BE2C (cell line): ENCODE results near the gene FANCG. TPM values are rescaled to one million over a fixed set of nuclear protein-coding genes. Genes with fewer than 3 reads are reported as not detected.

ENCODE experiments used
- DNase-seq: peaks from one replicate; pipeline ENCODE4 v3.0.0-alpha.2; 2020
- H3K27me3 ChIP-seq: fragments of 250-450 bp; sonication (Bioruptor Pico); 2 replicates; pipeline ENCODE4 v1.5.1; 2020; ENCODE audit warnings: mild to moderate bottlenecking
- H3K36me3 ChIP-seq: fragments of 250-450 bp; sonication (Bioruptor Pico); 2 replicates; pipeline ENCODE4 v1.5.1; 2020; ENCODE audit warnings: mild to moderate bottlenecking
- H3K4me1 ChIP-seq: fragments of 250-450 bp; sonication (Bioruptor Pico); 2 replicates; pipeline ENCODE4 v1.5.1; 2020
- H3K4me3 ChIP-seq: 2 replicates; pipeline ENCODE4 v1.5.1; 2011; ENCODE audit warnings: low read depth, low read length
- H3K9me3 ChIP-seq: fragments of 250-450 bp; sonication (Bioruptor Pico); 2 replicates; pipeline ENCODE4 v1.5.1; 2020
- polyA plus RNA-seq: library from polyadenylated mRNA; unstranded; fragments of >200 nt; gene quantifications from one replicate; pipeline ENCODE4 v1.2.1, GENCODE V29; 2012; ENCODE audit warnings: low read depth, missing spikeins; ENCODE audit not compliant: insufficient read length, insufficient read depth
- TF ChIP-seq, protein P1 (sequence below): IDR thresholded peaks from 2 replicates; pipeline ENCODE4 v1.5.1; 2012; ENCODE audit warnings: mild to moderate bottlenecking, low read depth, low read length

Gene FANCG
- polyA plus RNA-seq, result 9.5 TPM

DNA sequence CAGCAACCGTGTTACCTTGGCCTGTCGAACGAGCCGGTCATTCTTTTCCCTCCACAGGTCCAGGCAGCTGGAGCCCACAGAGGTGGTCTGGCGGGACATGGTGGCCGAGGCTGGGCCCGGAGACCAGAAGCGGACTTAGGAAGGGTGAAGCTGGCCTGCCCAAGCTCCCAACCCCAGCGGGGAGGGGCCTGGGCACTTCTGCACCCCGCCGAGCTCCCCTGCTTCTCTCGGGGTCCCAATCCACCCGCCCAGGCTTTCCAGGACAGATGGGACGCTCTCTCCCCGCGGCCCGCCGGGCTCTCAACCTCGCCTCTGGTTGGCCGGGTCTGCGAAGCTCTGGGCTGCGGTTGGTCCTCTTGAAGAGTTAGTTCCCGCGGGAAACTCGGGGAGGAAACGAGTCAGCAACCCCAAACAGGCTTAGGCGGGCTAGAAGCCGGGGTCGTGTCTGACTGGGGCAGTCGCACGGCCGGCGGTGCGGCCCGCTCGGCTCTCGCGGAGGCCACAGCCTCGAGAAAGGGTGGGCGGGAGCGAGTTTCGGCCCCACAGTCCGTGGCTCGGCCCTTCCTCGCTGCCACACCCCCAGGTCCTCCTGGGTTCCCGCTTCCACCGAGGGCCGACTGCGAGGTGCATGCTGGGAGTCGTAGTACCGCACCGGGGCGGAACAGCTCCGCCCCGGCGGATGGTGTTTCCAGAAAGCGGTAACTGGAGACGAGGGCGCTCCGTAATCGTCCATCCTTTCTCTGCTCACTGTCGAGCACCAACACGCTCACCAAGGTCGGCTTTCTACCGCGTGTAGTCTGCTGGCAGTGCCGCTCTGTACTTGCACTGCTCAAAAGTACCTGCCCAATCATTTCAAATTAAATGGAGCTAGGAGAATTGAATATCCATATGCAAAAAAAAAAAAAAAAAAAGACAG, at the start of gene FANCG:
FANCG (minus strand) TSS at position 517 of the 916 bp plus-strand sequence; CDS start at position 99, 418 bp downstream.
- Histone ChIP-seq H3K4me1 (no peaks in the 10 kb centered on the region), H3K4me3 (peak within 1 kb of the TSS; percentile 77), H3K27me3 (no peaks in the 10 kb centered on the region), H3K36me3 (peaks cover 8% of the 10 kb centered on the region), H3K9me3 (no peaks in the 10 kb centered on the region)
- TF ChIP-seq, protein P1, sequence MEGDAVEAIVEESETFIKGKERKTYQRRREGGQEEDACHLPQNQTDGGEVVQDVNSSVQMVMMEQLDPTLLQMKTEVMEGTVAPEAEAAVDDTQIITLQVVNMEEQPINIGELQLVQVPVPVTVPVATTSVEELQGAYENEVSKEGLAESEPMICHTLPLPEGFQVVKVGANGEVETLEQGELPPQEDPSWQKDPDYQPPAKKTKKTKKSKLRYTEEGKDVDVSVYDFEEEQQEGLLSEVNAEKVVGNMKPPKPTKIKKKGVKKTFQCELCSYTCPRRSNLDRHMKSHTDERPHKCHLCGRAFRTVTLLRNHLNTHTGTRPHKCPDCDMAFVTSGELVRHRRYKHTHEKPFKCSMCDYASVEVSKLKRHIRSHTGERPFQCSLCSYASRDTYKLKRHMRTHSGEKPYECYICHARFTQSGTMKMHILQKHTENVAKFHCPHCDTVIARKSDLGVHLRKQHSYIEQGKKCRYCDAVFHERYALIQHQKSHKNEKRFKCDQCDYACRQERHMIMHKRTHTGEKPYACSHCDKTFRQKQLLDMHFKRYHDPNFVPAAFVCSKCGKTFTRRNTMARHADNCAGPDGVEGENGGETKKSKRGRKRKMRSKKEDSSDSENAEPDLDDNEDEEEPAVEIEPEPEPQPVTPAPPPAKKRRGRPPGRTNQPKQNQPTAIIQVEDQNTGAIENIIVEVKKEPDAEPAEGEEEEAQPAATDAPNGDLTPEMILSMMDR, result no peak
- DNase-seq, result peak; percentile 92

DNA sequence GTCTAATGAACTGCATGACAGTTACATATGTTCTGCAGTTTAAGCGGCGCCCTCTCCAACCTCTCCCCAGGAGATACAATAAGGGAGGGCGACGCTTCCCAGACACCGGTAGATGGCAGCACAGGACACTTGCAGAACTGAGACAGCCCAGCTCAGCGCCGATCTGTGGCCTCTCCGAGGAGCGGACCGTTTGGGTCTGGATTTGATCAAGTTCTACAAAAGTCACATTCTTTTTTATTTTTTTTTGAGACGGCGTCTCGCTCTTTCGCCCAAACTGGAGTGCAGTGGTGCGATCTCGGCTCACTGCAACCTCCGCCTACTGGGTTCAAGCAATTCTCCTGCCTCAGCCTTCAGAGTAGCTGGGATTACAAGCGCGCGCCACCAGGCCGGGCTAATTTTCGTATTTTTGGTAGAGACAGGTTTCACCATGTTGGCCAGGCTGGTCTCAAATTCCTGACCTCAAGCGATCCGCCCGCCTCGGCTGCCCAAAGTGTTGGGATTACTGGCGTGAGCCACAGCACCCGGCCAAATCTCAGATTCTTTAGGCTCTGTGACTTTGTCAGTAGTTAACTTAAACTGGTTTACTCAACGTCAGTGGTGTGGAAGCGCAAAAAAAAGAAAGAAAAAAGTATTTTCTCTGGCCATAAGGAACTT, 37.3 kb upstream of the FANCG start:
- peak overlapping the region; percentile 68 for H3K4me3 ChIP-seq

DNA sequence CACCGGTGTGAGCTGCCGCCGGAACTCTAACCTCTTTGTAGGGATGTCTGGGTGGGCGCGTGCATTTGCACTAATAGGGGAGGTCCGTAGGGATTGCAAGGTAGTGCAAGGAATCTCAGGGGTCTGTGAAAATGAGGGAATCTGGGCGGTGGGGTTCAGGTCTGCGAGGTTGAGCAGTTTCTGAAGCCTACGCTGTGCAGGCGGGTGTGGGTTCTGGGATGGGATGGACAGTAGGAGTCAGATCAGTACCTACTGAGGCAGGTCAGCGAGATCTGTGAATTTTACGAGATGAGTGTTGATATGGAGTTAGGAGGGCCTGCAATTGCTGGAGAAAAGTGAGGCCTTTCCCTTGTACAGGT, 36.8 kb upstream of the FANCG start:
- no peak for DNase-seq
- TF ChIP-seq, protein P1, result no peak
- Histone ChIP-seq H3K4me3 (peak overlapping the region; percentile 68), H3K27me3 (no peaks in the 10 kb centered on the region), H3K9me3 (no peaks in the 10 kb centered on the region), H3K4me1 (peaks cover 16% of the 10 kb centered on the region), H3K36me3 (no peaks in the 10 kb centered on the region)

More for the DNA sequence above, 37.3 kb upstream of the FANCG start:
- no peaks in the 10 kb centered on the region for H3K36me3 ChIP-seq
- peaks cover 13% of the 10 kb centered on the region for H3K4me1 ChIP-seq
- no peaks in the 10 kb centered on the region for H3K9me3 ChIP-seq
- H3K27me3 ChIP-seq, result no peaks in the 10 kb centered on the region
- DNase-seq, result peak; percentile 92
- TF ChIP-seq, protein P1, result peak; percentile 97

DNA sequence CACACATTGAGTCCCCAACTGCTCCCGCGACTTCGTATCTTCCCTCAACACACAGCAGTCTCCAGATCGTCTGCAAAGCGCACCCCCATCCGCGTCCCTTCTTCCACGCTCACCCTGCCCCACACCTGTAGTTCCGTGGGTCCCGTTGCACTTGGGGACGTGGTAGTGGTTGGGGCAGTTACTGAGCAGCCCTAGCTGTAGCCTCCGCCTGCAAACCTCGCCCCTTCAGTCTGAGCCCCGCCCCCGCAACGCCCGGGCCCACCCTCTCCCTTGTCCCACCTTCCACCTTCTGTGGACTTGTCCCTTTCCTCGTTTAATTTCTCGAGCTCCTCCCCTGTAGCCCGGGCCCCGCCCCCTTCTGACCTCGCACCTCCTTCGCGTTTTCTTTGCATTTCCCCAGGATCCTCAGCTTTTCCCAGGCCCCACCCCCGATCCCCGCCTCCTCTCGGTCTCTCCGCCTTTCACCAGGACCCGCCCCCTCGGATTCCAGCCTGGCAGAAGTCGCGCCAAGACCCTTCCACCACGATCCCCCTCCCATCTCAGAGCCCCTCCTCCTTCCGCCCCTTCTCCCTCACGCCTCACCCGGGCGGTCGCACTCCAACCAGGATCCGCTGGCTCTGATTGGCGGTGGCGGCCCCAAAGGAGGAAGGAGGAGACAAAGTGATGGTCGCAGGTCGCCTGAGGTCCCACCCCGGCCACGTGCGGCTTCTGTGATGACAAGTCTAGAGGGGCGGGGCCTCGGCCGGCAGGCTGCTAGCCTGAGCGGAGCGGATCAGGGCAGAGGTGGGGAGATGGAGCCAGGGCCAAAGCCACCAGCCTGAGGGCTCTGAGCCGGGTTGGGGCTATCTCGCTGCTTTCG, 36.2 kb upstream of the FANCG start, which contains the start of gene ATOSB:
ATOSB (minus strand) TSS at position 183 of the 859 bp plus-strand sequence. CDS start 7,588 bp downstream, outside the sequence.
- Histone ChIP-seq H3K4me3 (peak within 1 kb of the TSS; percentile 68), H3K4me1 (peaks cover 16% of the 10 kb centered on the region), H3K9me3 (no peaks in the 10 kb centered on the region), H3K36me3 (no peaks in the 10 kb centered on the region), H3K27me3 (no peaks in the 10 kb centered on the region)
- peak; percentile 99 for DNase-seq
- TF ChIP-seq, protein P1, result no peak

DNA sequence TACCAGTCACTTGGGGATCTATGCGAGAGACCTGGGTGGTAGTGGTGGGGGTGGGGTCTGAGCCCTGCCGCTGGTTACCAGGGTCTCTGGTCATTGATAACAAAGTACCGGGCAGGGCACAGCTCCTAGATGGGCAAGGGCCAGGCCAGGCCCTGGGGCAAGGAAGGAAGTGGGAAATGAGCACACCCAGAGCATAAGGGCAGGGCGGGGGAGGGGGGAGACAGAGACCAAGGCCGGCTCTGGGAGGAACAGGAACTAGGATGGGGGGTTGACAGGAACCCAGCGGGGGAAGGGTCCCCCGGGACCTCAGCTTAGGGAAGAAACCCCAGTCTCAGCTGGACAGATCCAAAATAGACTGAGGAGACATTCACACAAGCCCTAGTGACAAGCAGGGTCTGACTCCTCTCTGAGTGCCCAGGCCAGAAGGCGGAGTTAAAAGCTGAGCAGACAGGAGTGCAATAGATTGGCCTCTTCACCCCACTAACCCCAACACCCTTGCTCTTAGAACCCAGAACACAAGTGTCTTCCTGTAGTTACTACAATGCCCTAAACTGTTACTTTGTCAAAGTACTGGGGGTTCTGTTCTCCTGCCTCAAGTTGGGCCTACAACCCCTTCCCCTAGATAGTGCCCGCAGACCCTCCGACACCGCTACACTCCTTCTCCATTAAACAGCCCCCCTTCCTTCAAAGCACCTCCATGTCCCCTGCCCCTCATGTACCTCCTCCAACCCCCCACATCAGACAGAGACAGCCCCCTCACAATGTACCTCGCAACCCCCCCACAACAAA, 35.3 kb upstream of the FANCG start:
- peak overlapping the region; percentile 68 for H3K4me3 ChIP-seq
- DNase-seq, result peak; percentile 52
- TF ChIP-seq, protein P1, result no peak
- no peaks in the 10 kb centered on the region for H3K9me3 ChIP-seq
- H3K4me1 ChIP-seq, result peaks cover 16% of the 10 kb centered on the region
- no peaks in the 10 kb centered on the region for H3K27me3 ChIP-seq
- H3K36me3 ChIP-seq, result no peaks in the 10 kb centered on the region
